ENCODE measurements around the gene DAB2.

The DAB2 gene

GRCh38 chr5:39331861-39332381 is 92.9 kb downstream of the DAB2 start:
- no peak for DNase-seq

GRCh38 chr5:39328731-39329130 is 96.0 kb downstream of the DAB2 start:
- no peak for DNase-seq

GRCh38 chr5:39323542-39323941 is 101.2 kb downstream of the DAB2 start:
- no peak for DNase-seq

Measured in NCI-H2171 treated with DMSO at 0.1 percent for 48 hours (cell line).